Measurements from ENCODE around the gene MARCHF3. TPM values are rescaled to one million over a fixed set of nuclear protein-coding genes. Genes with fewer than 3 reads are reported as not detected.
"Not testable (repeated sequence)": the region's sequence is repeated elsewhere in the genome, so short reads cannot be mapped to it uniquely, and the experiment has no call there.

The MARCHF3 gene
- total RNA-seq, 4 donors from 2014 or later, result 1.9 to 5.3 (median 2.5) TPM

DNA sequence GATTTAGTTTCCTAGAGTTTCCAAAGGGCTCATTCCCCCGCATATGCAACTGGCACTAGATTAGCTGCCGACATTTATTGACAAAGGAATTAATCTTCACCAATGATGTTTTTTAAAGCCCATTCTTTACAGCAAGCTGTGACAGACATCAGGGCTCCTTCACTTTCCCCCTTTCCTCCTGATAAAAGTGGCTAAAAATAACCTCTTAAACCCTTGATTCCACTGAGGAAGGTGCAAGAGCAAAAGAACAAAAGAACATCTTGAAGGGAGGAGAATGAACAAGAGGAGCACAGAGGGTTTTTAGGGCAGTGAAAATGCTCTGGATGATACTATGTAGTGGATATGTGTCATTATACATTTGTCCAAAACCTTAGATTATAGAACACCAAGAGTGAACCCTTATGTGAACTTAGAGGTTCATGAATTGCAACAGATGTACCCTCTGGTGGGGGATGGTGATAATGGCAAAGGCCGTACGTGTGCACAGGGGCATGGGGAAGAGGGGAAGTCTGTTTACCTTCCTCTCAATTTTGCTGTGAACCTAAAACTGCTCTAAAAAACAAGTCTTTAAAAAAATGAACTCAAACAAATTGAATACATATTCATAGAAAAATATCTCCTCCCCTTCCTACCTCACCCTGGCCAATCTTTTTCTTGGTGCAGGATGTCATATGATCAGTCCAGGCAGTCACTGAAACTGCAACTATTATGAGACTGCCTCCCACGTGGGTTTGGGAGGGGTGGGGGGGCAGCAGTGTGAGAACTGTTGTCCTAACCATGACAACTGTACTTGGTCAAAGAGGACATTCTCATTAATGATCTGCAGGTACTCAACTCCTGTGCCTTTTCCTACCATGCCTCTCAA, 83.0 kb downstream of the MARCHF3 start:
- no peaks in the 10 kb centered on the region for H3K9me3 ChIP-seq
- TF ChIP-seq POLR2A (IDR thresholded peaks at IDR 0.05) (no peak), CTCF (IDR thresholded peaks at IDR 0.05) (no peak)
- H3K4me3 ChIP-seq, result no peak overlapping the region
- no peaks in the 10 kb centered on the region for H3K36me3 ChIP-seq
- H3K27ac ChIP-seq, result no peak overlapping the region
- 51 to 53% methylated on average over 5 of the region's 5 CpGs for WGBS, 2 donors
- H3K27me3 ChIP-seq, result no peaks in the 10 kb centered on the region
- intact Hi-C loops (cut with DNase I), result no loop called here
- no peaks in the 10 kb centered on the region for H3K4me1 ChIP-seq
- DNase-seq, result no peak

- intact Hi-C loops (cut with DNase I); DNase-seq: not testable (repeated sequence)
- WGBS, 2 donors, result 88% methylated on average over 3 of the region's 4 CpGs
These were observed 87.5 kb downstream of the MARCHF3 start for GRCh38 chr5:126942908-126943307.

DNA sequence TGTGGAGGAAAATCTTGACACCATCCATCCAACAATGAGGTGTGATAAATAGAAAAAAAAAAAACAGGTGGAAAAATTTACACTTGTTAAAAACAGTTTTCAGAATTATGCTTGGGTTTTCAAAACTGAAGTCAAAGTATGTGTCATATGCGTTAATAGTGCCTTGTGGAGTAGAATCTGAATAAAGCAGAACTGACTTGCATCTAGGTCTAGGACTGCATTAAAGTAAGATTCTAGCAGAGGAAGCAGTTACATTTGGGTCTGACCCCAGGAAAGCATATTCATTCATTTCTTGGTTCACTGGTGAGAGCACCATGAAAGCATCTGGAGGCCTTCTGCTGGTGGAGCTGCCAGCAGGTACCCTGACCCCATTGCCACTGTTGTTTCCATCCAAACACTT, 89.0 kb downstream of the MARCHF3 start:
- H3K27me3 ChIP-seq, result no peaks in the 10 kb centered on the region
- H3K27ac ChIP-seq, result no peak overlapping the region
- no peak overlapping the region for H3K4me3 ChIP-seq
- intact Hi-C loops (cut with DNase I), result no loop called here
- no peaks in the 10 kb centered on the region for H3K9me3 ChIP-seq
- TF ChIP-seq POLR2A (IDR thresholded peaks at IDR 0.05), result no peak
- TF ChIP-seq CTCF (IDR thresholded peaks at IDR 0.05), result no peak
- 92 to 96% methylated on average over 1 of the region's 1 CpG for WGBS, 2 donors
- DNase-seq, result no peak
- H3K4me1 ChIP-seq, result no peaks in the 10 kb centered on the region
- H3K36me3 ChIP-seq, result no peaks in the 10 kb centered on the region

More at GRCh38 chr5:126942908-126943307, 87.5 kb downstream of the MARCHF3 start:
- not testable (repeated sequence) for H3K27me3 ChIP-seq, H3K4me1 ChIP-seq, H3K9me3 ChIP-seq, H3K4me3 ChIP-seq, H3K27ac ChIP-seq, H3K36me3 ChIP-seq

GRCh38 chr5:126939887-126940286, 90.5 kb downstream of the MARCHF3 start:
- H3K27ac ChIP-seq, result no peak overlapping the region
- no peak for DNase-seq

GRCh38 chr5:126938466-126938865, 91.9 kb downstream of the MARCHF3 start:
- Histone ChIP-seq H3K4me3 (no peak overlapping the region), H3K27ac (no peak overlapping the region), H3K4me1 (no peaks in the 10 kb centered on the region), H3K36me3 (no peaks in the 10 kb centered on the region), H3K27me3 (no peaks in the 10 kb centered on the region), H3K9me3 (no peaks in the 10 kb centered on the region)
- intact Hi-C loops (cut with DNase I), result no loop called here
- TF ChIP-seq POLR2A (IDR thresholded peaks at IDR 0.05) (no peak), CTCF (IDR thresholded peaks at IDR 0.05) (no peak)
- DNase-seq, result no peak

More at GRCh38 chr5:126939887-126940286, 90.5 kb downstream of the MARCHF3 start:
- H3K36me3 ChIP-seq, result no peaks in the 10 kb centered on the region
- no peak overlapping the region for H3K4me3 ChIP-seq
- H3K9me3 ChIP-seq, result no peaks in the 10 kb centered on the region
- H3K4me1 ChIP-seq, result no peaks in the 10 kb centered on the region
- intact Hi-C loops (cut with DNase I), result no loop called here
- TF ChIP-seq POLR2A (IDR thresholded peaks at IDR 0.05) (no peak), CTCF (IDR thresholded peaks at IDR 0.05) (no peak)
- 74 to 86% methylated on average over 5 of the region's 5 CpGs for WGBS, 2 donors
- H3K27me3 ChIP-seq, result no peaks in the 10 kb centered on the region
